GM12872 (cell line): ENCODE measurements around the gene VAV3.

ENCODE experiments used
- TF ChIP-seq, protein P1 (sequence below): IDR thresholded peaks from 3 replicates; pipeline ENCODE4 v1.5.1; 2011; ENCODE audit warnings: low read depth, mild to moderate bottlenecking, low read length, moderate library complexity; ENCODE audit not compliant: insufficient read depth

VAV3 gene

DNA sequence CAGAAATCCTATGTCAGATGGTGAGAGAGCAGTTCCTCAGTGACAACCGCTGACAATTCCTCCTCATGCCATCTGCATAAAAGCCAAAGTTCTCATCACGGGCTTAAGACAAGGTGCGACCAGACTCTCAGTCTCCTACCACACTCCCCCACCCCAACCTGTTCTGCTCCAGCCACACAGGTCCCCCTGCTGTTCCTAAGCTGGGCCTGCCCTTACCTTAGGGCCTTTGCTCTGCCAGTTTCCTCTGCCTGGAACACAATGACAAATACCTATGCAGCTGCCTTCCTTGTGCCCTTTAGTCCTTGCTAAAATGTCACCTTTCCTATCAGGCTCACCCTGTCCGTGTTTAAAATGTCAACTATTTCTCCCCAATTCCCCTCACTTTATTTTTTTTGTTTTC is 441.9 kb downstream of the VAV3 start:
- TF ChIP-seq, protein P1, sequence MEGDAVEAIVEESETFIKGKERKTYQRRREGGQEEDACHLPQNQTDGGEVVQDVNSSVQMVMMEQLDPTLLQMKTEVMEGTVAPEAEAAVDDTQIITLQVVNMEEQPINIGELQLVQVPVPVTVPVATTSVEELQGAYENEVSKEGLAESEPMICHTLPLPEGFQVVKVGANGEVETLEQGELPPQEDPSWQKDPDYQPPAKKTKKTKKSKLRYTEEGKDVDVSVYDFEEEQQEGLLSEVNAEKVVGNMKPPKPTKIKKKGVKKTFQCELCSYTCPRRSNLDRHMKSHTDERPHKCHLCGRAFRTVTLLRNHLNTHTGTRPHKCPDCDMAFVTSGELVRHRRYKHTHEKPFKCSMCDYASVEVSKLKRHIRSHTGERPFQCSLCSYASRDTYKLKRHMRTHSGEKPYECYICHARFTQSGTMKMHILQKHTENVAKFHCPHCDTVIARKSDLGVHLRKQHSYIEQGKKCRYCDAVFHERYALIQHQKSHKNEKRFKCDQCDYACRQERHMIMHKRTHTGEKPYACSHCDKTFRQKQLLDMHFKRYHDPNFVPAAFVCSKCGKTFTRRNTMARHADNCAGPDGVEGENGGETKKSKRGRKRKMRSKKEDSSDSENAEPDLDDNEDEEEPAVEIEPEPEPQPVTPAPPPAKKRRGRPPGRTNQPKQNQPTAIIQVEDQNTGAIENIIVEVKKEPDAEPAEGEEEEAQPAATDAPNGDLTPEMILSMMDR = no peak
